Gastrocnemius medialis (tissue), 4 donors: ENCODE data around the gene TPRKB. TPM values are rescaled to one million over a fixed set of nuclear protein-coding genes. Genes with fewer than 3 reads are reported as not detected.
"Not testable (repeated sequence)": the region's sequence is repeated elsewhere in the genome, so short reads cannot be mapped to it uniquely, and the experiment has no call there.

Experiments
- ATAC-seq, 2 donors: fragments of 150-250 bp; one replicate each; pipeline ENCODE4 v1.9.1; 2016
- DNase-seq, 2 donors: peaks; one replicate each; pipeline ENCODE4 v3.0.0-alpha.2; 2019
- H3K27ac ChIP-seq, 4 donors: fragments of 200-600 bp; sonication (generic); 1 replicate in 1 of 4; 2 replicates in 3 of 4; pipeline ENCODE4 v1.5.1; 2016 to 2018; ENCODE audit warnings: mild to moderate bottlenecking in 2 of 4, moderate library complexity in 1 of 4
- H3K27me3 ChIP-seq, 3 donors: fragments of 200-600 bp; sonication (generic) in 2 of 3; 1 replicate in 1 of 3; 2 replicates in 2 of 3; pipeline versions ENCODE4 v1.5.1 to v1.6.0; 2016 to 2019; ENCODE audit warnings: mild to moderate bottlenecking in 1 of 3, moderate library complexity in 1 of 3
- H3K36me3 ChIP-seq, 2 donors: fragments of 200-600 bp; sonication (generic) in 1 of 2; one replicate each; pipeline ENCODE4 v1.5.1; 2017 to 2018
- H3K4me1 ChIP-seq, 2 donors: fragments of 200-600 bp; sonication (generic) in 1 of 2; one replicate each; pipeline ENCODE4 v1.5.1; 2016 to 2017; ENCODE audit warnings: mild to moderate bottlenecking in 2 of 2
- H3K4me3 ChIP-seq, 4 donors: fragments of 200-600 bp; sonication (generic) in 3 of 4; 1 replicate in 1 of 4; 2 replicates in 3 of 4; pipeline ENCODE4 v1.5.1; 2016 to 2019; ENCODE audit warnings: mild to moderate bottlenecking in 2 of 4
- H3K9me3 ChIP-seq, 3 donors: fragments of 200-600 bp; sonication (generic) in 2 of 3; 1 replicate in 1 of 3; 2 replicates in 2 of 3; pipeline ENCODE4 v1.5.1; 2016 to 2019
- CTCF ChIP-seq, 5 experiments: fragments of 450-650 bp in 3 of 5; fragments of 200-600 bp in 2 of 5; sonication (generic) in 2 of 5; IDR thresholded peaks in 4 of 5; conservative IDR thresholded peaks in 1 of 5; 1 replicate in 4 of 5; 2 replicates in 1 of 5; pipeline ENCODE4 v1.5.1; 2016 to 2019; ENCODE audit warnings: antibody characterized with exemption in 5 of 5, mild to moderate bottlenecking in 3 of 5, moderate library complexity in 3 of 5
- POLR2A ChIP-seq, 2 donors: fragments of 450-650 bp; IDR thresholded peaks; one replicate each; pipeline ENCODE4 v1.6.1; 2017; ENCODE audit warnings: antibody characterized with exemption in 2 of 2, mild to moderate bottlenecking in 2 of 2, moderate library complexity in 2 of 2
- in situ Hi-C, 4 donors: fragments of 200-750 bp; cut with MboI; loops; one replicate each; pipeline versions ENCODE4 v1.15.0 to v1.8.0; 2017; ENCODE audit warnings: low sequenced_read_pairs in 4 of 4
- intact Hi-C: fragments of 100-400 bp; cut with DNase I; formaldehyde crosslinking; loops from one replicate; pipeline ENCODE4 v1.15.1; 2023; ENCODE audit warnings: low total_unique reads
- total RNA-seq, 4 donors: library from RNA; depleted of rRNA; stranded (reverse); fragments of >200 nt; gene quantifications; one replicate each; pipeline versions ENCODE4 v1.1.0 to v1.2.3, GENCODE V29; 2016

The TPRKB gene
- total RNA-seq, 4 donors from 2014 or later: 49.4 to 90.1 (median 55.9) TPM

- Histone ChIP-seq H3K36me3 (no peaks in the 10 kb centered on the region), H3K4me1 (no peaks in the 10 kb centered on the region), H3K9me3 (no peaks in the 10 kb centered on the region), H3K27me3 (no peaks in the 10 kb centered on the region), H3K4me3 (no peak overlapping the region), H3K27ac (no peak overlapping the region)
- DNase-seq: no peak
- ATAC-seq: no peak
- intact Hi-C loops: no loop called here
- TF ChIP-seq POLR2A (IDR thresholded peaks at IDR 0.05) (no peak), CTCF (IDR thresholded peaks at IDR 0.05 in 4 of 5, conservative IDR thresholded peaks at IDR 0.05 in 1 of 5) (no peak)
- in situ Hi-C loops: no loop called here
Observed at GRCh38 chr2:73707058-73707457, 30.1 kb downstream of the TPRKB start.

GRCh38 chr2:73705091-73705490 is 32.1 kb downstream of the TPRKB start:
- no peaks in the 10 kb centered on the region for H3K27me3 ChIP-seq
- DNase-seq: no peak

GRCh38 chr2:73704285-73704684 is 32.9 kb downstream of the TPRKB start:
- Histone ChIP-seq H3K36me3 (no peaks in the 10 kb centered on the region), H3K9me3 (no peaks in the 10 kb centered on the region), H3K27ac (no peak overlapping the region), H3K27me3 (no peaks in the 10 kb centered on the region), H3K4me1 (no peaks in the 10 kb centered on the region), H3K4me3 (no peak overlapping the region)
- no peak for ATAC-seq
- TF ChIP-seq POLR2A (IDR thresholded peaks at IDR 0.05): no peak
- no peak for TF ChIP-seq CTCF (IDR thresholded peaks at IDR 0.05 in 4 of 5, conservative IDR thresholded peaks at IDR 0.05 in 1 of 5)
- DNase-seq: no peak
- intact Hi-C loops: no loop called here
- in situ Hi-C loops: no loop called here

More at GRCh38 chr2:73705091-73705490, 32.1 kb downstream of the TPRKB start:
- Histone ChIP-seq H3K4me3 (no peak overlapping the region), H3K36me3 (no peaks in the 10 kb centered on the region), H3K27ac (no peak overlapping the region), H3K4me1 (no peaks in the 10 kb centered on the region), H3K9me3 (no peaks in the 10 kb centered on the region)
- TF ChIP-seq POLR2A (IDR thresholded peaks at IDR 0.05): no peak
- no peak for TF ChIP-seq CTCF (IDR thresholded peaks at IDR 0.05 in 4 of 5, conservative IDR thresholded peaks at IDR 0.05 in 1 of 5)
- intact Hi-C loops: no loop called here
- no peak for ATAC-seq
- in situ Hi-C loops: no loop called here

- no peaks in the 10 kb centered on the region for H3K9me3 ChIP-seq
- TF ChIP-seq POLR2A (IDR thresholded peaks at IDR 0.05) (no peak), CTCF (IDR thresholded peaks at IDR 0.05 in 4 of 5, conservative IDR thresholded peaks at IDR 0.05 in 1 of 5) (no peak)
- H3K4me3 ChIP-seq: no peak overlapping the region
- no peaks in the 10 kb centered on the region for H3K4me1 ChIP-seq
- intact Hi-C loops (no loop called here), in situ Hi-C loops (no loop called here)
- DNase-seq (no peak), ATAC-seq (no peak)
- no peaks in the 10 kb centered on the region for H3K27me3 ChIP-seq
- H3K36me3 ChIP-seq: no peaks in the 10 kb centered on the region
- no peak overlapping the region for H3K27ac ChIP-seq
Observed at GRCh38 chr2:73703675-73704074, 33.5 kb downstream of the TPRKB start.

- DNase-seq, H3K36me3 ChIP-seq, H3K4me1 ChIP-seq, H3K27ac ChIP-seq, in situ Hi-C loops, H3K27me3 ChIP-seq, H3K9me3 ChIP-seq, ATAC-seq, H3K4me3 ChIP-seq, intact Hi-C loops: not testable (repeated sequence)
Observed at GRCh38 chr2:73702852-73703493, 34.2 kb downstream of the TPRKB start.
